Esophagus muscularis mucosa (tissue), 4 donors: Measurements from ENCODE around the gene ANKS1B.

Experiments used
- EP300 ChIP-seq: sonication (generic); formaldehyde crosslinking; IDR thresholded peaks from one replicate; pipeline ENCODE4 v1.6.1; 2017; ENCODE audit warnings: antibody characterized with exemption
- POLR2A ChIP-seq: fragments of 450-650 bp; IDR thresholded peaks from one replicate; pipeline ENCODE4 v1.6.1; 2017; ENCODE audit warnings: antibody characterized with exemption, moderate library complexity, mild to moderate bottlenecking, low read depth
- POLR2AphosphoS5 ChIP-seq, 2 donors: sonication (generic); formaldehyde crosslinking; IDR thresholded peaks; one replicate each; pipeline ENCODE4 v1.6.1; 2017; ENCODE audit warnings: antibody characterized with exemption in 2 of 2
- TF ChIP-seq, protein P1 (sequence below), 3 experiments: fragments of 200-600 bp in 2 of 3; fragments of 450-650 bp in 1 of 3; sonication (generic) in 2 of 3; IDR thresholded peaks; one replicate each; pipeline ENCODE4 v1.5.1; 2017 to 2019; ENCODE audit warnings: antibody characterized with exemption in 3 of 3, mild to moderate bottlenecking in 2 of 3, moderate library complexity in 1 of 3

DNA sequence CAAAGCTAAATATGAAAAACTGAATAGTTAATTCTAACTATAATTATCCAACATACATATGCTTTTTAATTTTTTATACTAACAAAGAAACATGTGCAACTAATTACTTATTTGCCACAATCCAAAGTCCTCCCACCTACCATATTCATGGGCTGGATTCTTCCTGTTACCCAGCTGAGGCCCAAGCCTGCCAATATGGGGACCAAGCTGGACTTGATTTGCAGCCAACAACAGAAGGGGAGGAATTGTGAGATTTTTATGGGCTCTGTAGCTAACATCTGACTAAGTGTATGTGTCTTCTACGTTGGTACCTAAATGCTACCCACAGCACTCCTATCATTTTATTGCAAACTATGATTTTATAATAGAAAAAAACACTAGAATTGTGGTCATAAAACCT lies 13.1 kb upstream of the ANKS1B start:
- TF ChIP-seq POLR2AphosphoS5 (IDR thresholded peaks at IDR 0.05) (no peak), POLR2A (no peak), EP300 (no peak)
- TF ChIP-seq, protein P1, sequence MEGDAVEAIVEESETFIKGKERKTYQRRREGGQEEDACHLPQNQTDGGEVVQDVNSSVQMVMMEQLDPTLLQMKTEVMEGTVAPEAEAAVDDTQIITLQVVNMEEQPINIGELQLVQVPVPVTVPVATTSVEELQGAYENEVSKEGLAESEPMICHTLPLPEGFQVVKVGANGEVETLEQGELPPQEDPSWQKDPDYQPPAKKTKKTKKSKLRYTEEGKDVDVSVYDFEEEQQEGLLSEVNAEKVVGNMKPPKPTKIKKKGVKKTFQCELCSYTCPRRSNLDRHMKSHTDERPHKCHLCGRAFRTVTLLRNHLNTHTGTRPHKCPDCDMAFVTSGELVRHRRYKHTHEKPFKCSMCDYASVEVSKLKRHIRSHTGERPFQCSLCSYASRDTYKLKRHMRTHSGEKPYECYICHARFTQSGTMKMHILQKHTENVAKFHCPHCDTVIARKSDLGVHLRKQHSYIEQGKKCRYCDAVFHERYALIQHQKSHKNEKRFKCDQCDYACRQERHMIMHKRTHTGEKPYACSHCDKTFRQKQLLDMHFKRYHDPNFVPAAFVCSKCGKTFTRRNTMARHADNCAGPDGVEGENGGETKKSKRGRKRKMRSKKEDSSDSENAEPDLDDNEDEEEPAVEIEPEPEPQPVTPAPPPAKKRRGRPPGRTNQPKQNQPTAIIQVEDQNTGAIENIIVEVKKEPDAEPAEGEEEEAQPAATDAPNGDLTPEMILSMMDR (IDR thresholded peaks at IDR 0.05), result no peak
